Measurements from ENCODE around the gene PRSS12. TPM values are rescaled to one million over a fixed set of nuclear protein-coding genes. Genes with fewer than 3 reads are reported as not detected.

Gene PRSS12
- polyA plus RNA-seq, 1 donor from 2014 or later: 1.1 TPM

DNA sequence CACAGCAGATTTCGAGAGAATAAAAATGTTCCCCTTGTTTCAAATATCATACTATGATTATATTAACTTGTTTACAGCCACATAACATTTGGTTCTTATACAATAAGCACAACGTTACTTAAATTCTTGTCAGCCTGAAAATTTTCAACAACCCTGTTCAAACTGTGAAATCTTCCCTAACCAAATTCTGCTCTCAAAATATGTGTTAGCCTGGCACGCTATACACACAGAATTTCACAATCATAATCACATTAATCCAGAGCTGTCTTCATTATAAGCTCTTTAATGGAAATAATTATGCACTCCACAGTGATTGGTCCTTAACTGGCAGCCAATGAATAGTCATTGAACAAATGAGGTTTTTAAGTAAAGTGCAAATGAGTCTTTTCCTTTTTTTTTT lies 7.3 kb upstream of the PRSS12 start:
- TF ChIP-seq EP300 (conservative IDR thresholded peaks at IDR 0.05; ENCODE audit: poor library complexity, severe bottlenecking) (no peak), POLR2AphosphoS5 (IDR thresholded peaks at IDR 0.05) (no peak)
- Histone ChIP-seq H3K27ac (ENCODE audit: low read length) (no peak overlapping the region), H2AFZ (ENCODE audit: low read depth, low read length) (no peak overlapping the region), H3K79me2 (replicated peaks; ENCODE audit: insufficient read depth, low read length) (no peaks in the 10 kb centered on the region), H3F3A (ENCODE audit: insufficient read depth, low read length, poor library complexity, severe bottlenecking) (no peaks in the 10 kb centered on the region), H3K36me3 (ENCODE audit: insufficient read depth, low read length) (no peaks in the 10 kb centered on the region), H3K9me3 (ENCODE audit: low read length) (no peaks in the 10 kb centered on the region), H4K20me1 (ENCODE audit: insufficient read depth) (no peaks in the 10 kb centered on the region), H3K4me3 (ENCODE audit: low read length) (no peak overlapping the region), H3K9ac (ENCODE audit: low read length) (no peak overlapping the region), H3K27me3 (ENCODE audit: insufficient read depth, low read depth, low read length) (no peaks in the 10 kb centered on the region), H3K4me2 (ENCODE audit: low read length) (no peak overlapping the region), H3K9me2 (ENCODE audit: insufficient read depth, low read length) (no peaks in the 10 kb centered on the region)

DNA sequence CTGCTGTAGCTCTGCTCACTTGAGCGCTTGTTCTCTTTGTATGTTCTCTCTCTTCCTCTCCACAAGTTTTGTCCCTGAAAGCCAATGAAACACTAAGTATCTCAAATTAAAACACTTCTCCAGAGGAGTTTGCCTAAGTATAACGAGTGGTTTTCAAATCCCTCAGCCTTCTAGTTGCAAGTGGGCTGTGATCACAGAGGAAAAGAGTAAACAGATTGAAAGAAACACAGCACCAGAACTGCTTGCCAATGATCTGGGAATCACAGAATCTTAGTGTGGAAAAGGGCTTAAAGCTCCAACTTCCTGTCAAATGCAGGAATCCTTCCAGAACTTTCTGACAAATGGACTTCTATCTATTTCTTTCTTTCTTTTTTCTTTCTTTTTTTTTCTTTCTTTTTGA lies 4.8 kb upstream of the PRSS12 start:
- no peak overlapping the region for H3K4me3 ChIP-seq (ENCODE audit: low read length)
- no peaks in the 10 kb centered on the region for H4K20me1 ChIP-seq (ENCODE audit: insufficient read depth)
- H3F3A ChIP-seq (ENCODE audit: insufficient read depth, low read length, poor library complexity, severe bottlenecking): no peaks in the 10 kb centered on the region
- no peak overlapping the region for H2AFZ ChIP-seq (ENCODE audit: low read depth, low read length)
- TF ChIP-seq POLR2AphosphoS5 (IDR thresholded peaks at IDR 0.05) (no peak), TAF1 (IDR thresholded peaks at IDR 0.05; ENCODE audit: low read depth) (no peak), SMC3 (conservative IDR thresholded peaks at IDR 0.05; ENCODE audit: poor library complexity) (no peak), EP300 (conservative IDR thresholded peaks at IDR 0.05; ENCODE audit: poor library complexity, severe bottlenecking) (no peak), MXI1 (conservative IDR thresholded peaks at IDR 0.05; ENCODE audit: poor library complexity, severe bottlenecking) (no peak), RAD21 (conservative IDR thresholded peaks at IDR 0.05) (no peak), EZH2 (IDR thresholded peaks at IDR 0.05; ENCODE audit: borderline replicate concordance, insufficient read depth, low read length, poor library complexity, severe bottlenecking) (no peak)
- TF ChIP-seq, protein P1, sequence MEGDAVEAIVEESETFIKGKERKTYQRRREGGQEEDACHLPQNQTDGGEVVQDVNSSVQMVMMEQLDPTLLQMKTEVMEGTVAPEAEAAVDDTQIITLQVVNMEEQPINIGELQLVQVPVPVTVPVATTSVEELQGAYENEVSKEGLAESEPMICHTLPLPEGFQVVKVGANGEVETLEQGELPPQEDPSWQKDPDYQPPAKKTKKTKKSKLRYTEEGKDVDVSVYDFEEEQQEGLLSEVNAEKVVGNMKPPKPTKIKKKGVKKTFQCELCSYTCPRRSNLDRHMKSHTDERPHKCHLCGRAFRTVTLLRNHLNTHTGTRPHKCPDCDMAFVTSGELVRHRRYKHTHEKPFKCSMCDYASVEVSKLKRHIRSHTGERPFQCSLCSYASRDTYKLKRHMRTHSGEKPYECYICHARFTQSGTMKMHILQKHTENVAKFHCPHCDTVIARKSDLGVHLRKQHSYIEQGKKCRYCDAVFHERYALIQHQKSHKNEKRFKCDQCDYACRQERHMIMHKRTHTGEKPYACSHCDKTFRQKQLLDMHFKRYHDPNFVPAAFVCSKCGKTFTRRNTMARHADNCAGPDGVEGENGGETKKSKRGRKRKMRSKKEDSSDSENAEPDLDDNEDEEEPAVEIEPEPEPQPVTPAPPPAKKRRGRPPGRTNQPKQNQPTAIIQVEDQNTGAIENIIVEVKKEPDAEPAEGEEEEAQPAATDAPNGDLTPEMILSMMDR (IDR thresholded peaks at IDR 0.05; ENCODE audit: poor library complexity, severe bottlenecking): no peak
- TF ChIP-seq, protein P2, sequence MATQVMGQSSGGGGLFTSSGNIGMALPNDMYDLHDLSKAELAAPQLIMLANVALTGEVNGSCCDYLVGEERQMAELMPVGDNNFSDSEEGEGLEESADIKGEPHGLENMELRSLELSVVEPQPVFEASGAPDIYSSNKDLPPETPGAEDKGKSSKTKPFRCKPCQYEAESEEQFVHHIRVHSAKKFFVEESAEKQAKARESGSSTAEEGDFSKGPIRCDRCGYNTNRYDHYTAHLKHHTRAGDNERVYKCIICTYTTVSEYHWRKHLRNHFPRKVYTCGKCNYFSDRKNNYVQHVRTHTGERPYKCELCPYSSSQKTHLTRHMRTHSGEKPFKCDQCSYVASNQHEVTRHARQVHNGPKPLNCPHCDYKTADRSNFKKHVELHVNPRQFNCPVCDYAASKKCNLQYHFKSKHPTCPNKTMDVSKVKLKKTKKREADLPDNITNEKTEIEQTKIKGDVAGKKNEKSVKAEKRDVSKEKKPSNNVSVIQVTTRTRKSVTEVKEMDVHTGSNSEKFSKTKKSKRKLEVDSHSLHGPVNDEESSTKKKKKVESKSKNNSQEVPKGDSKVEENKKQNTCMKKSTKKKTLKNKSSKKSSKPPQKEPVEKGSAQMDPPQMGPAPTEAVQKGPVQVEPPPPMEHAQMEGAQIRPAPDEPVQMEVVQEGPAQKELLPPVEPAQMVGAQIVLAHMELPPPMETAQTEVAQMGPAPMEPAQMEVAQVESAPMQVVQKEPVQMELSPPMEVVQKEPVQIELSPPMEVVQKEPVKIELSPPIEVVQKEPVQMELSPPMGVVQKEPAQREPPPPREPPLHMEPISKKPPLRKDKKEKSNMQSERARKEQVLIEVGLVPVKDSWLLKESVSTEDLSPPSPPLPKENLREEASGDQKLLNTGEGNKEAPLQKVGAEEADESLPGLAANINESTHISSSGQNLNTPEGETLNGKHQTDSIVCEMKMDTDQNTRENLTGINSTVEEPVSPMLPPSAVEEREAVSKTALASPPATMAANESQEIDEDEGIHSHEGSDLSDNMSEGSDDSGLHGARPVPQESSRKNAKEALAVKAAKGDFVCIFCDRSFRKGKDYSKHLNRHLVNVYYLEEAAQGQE (IDR thresholded peaks at IDR 0.05; ENCODE audit: borderline replicate concordance): no peak
- H3K9me2 ChIP-seq (ENCODE audit: insufficient read depth, low read length): no peaks in the 10 kb centered on the region
- no peak overlapping the region for H3K4me2 ChIP-seq (ENCODE audit: low read length)
- no peak overlapping the region for H3K27ac ChIP-seq (ENCODE audit: low read length)
- no peaks in the 10 kb centered on the region for H3K36me3 ChIP-seq (ENCODE audit: insufficient read depth, low read length)
- no peak overlapping the region for H3K9ac ChIP-seq (ENCODE audit: low read length)
- H3K27me3 ChIP-seq (ENCODE audit: insufficient read depth, low read depth, low read length): peaks cover 22% of the 10 kb centered on the region
- no peaks in the 10 kb centered on the region for H3K9me3 ChIP-seq (ENCODE audit: low read length)
- H3K79me2 ChIP-seq (replicated peaks; ENCODE audit: insufficient read depth, low read length): no peaks in the 10 kb centered on the region

- no peaks in the 10 kb centered on the region for H3F3A ChIP-seq (ENCODE audit: insufficient read depth, low read length, poor library complexity, severe bottlenecking)
- H3K27ac ChIP-seq (ENCODE audit: low read length): no peak overlapping the region
- no peak overlapping the region for H3K4me2 ChIP-seq (ENCODE audit: low read length)
- no peak overlapping the region for H3K9ac ChIP-seq (ENCODE audit: low read length)
- H3K4me3 ChIP-seq (ENCODE audit: low read length): no peak overlapping the region
- no peak overlapping the region for H2AFZ ChIP-seq (ENCODE audit: low read depth, low read length)
- H3K79me2 ChIP-seq (replicated peaks; ENCODE audit: insufficient read depth, low read length): no peaks in the 10 kb centered on the region
- no peaks in the 10 kb centered on the region for H4K20me1 ChIP-seq (ENCODE audit: insufficient read depth)
- no peaks in the 10 kb centered on the region for H3K36me3 ChIP-seq (ENCODE audit: insufficient read depth, low read length)
- no peaks in the 10 kb centered on the region for H3K9me2 ChIP-seq (ENCODE audit: insufficient read depth, low read length)
- TF ChIP-seq TAF1 (IDR thresholded peaks at IDR 0.05; ENCODE audit: low read depth) (no peak), RAD21 (conservative IDR thresholded peaks at IDR 0.05) (no peak), POLR2AphosphoS5 (IDR thresholded peaks at IDR 0.05) (no peak), MXI1 (conservative IDR thresholded peaks at IDR 0.05; ENCODE audit: poor library complexity, severe bottlenecking) (no peak), EP300 (conservative IDR thresholded peaks at IDR 0.05; ENCODE audit: poor library complexity, severe bottlenecking) (no peak), EZH2 (IDR thresholded peaks at IDR 0.05; ENCODE audit: borderline replicate concordance, insufficient read depth, low read length, poor library complexity, severe bottlenecking) (no peak), SMC3 (conservative IDR thresholded peaks at IDR 0.05; ENCODE audit: poor library complexity) (no peak)
- TF ChIP-seq, protein P2 (IDR thresholded peaks at IDR 0.05; ENCODE audit: borderline replicate concordance): no peak
- TF ChIP-seq, protein P1 (IDR thresholded peaks at IDR 0.05; ENCODE audit: poor library complexity, severe bottlenecking): no peak
- H3K9me3 ChIP-seq (ENCODE audit: low read length): no peaks in the 10 kb centered on the region
- peaks cover 31% of the 10 kb centered on the region for H3K27me3 ChIP-seq (ENCODE audit: insufficient read depth, low read depth, low read length)
These were observed 3.9 kb upstream of the PRSS12 start for GRCh38 chr4:118356731-118357130.

Measured in neural cell (in vitro differentiated cells).